ENCODE data around the gene KLHL13.

The KLHL13 gene

GRCh38 chrX:117871796-117872195 lies 244.8 kb downstream of the KLHL13 start:
- no peak for DNase-seq (ENCODE audit: extremely low read depth in 1 of 2, low read depth in 1 of 2)

GRCh38 chrX:117860517-117860916 lies 256.1 kb downstream of the KLHL13 start:
- DNase-seq (ENCODE audit: extremely low read depth in 1 of 2, low read depth in 1 of 2): no peak

- no peak for DNase-seq (ENCODE audit: extremely low read depth in 1 of 2, low read depth in 1 of 2)
Measured at GRCh38 chrX:117854806-117855205, 261.8 kb downstream of the KLHL13 start.

GRCh38 chrX:117851025-117851424 lies 265.6 kb downstream of the KLHL13 start:
- DNase-seq (ENCODE audit: extremely low read depth in 1 of 2, low read depth in 1 of 2): no peak
